Lung (tissue), 12 donors: ENCODE results near the gene GAA. TPM values are rescaled to one million over a fixed set of nuclear protein-coding genes. Genes with fewer than 3 reads are reported as not detected.
A peak's percentile ranks its signal among the peaks of the same experiment; 100 is the strongest.

Source experiments
- ATAC-seq: fragments of 200-7000 bp; cut with Tn5 transposase; one replicate; pipeline ENCODE4 v1.9.1; 2020; ENCODE audit warnings: moderate number of reproducible peaks; ENCODE audit not compliant: insufficient read depth, low FRiP score
- DNase-seq, 3 donors: peaks; one replicate each; pipeline ENCODE4 v3.0.0-alpha.2; 2013 to 2017
- H3K27ac ChIP-seq, 2 donors: one replicate each; pipeline ENCODE4 v1.5.1; 2013; ENCODE audit warnings: mild to moderate bottlenecking in 2 of 2, moderate library complexity in 2 of 2, control low read depth in 1 of 2, inconsistent platforms in 1 of 2, low read depth in 1 of 2, low read length in 1 of 2
- H3K27me3 ChIP-seq, 3 donors: one replicate each; pipeline ENCODE4 v1.5.1; 2013; ENCODE audit warnings: low read length in 2 of 3; ENCODE audit not compliant: control insufficient read depth in 3 of 3, insufficient read depth in 3 of 3
- H3K36me3 ChIP-seq, 4 donors: one replicate each; pipeline ENCODE4 v1.5.1; 2013; ENCODE audit warnings: low read length in 4 of 4, mild to moderate bottlenecking in 1 of 4, moderate library complexity in 1 of 4; ENCODE audit not compliant: control insufficient read depth in 4 of 4, insufficient read depth in 4 of 4
- H3K4me1 ChIP-seq, 5 donors: one replicate each; pipeline ENCODE4 v1.5.1; 2013; ENCODE audit warnings: low read length in 5 of 5, mild to moderate bottlenecking in 2 of 5, moderate library complexity in 1 of 5; ENCODE audit not compliant: control insufficient read depth in 5 of 5, insufficient read depth in 5 of 5
- H3K4me3 ChIP-seq: one replicate; pipeline ENCODE4 v1.5.1; 2013; ENCODE audit warnings: mild to moderate bottlenecking, control low read depth, moderate library complexity
- H3K9ac ChIP-seq, 2 donors: one replicate each; pipeline ENCODE4 v1.5.1; 2013; ENCODE audit warnings: low read length in 2 of 2, control low read depth in 1 of 2; ENCODE audit not compliant: insufficient read depth in 1 of 2
- H3K9me3 ChIP-seq, 4 donors: one replicate each; pipeline ENCODE4 v1.5.1; 2013; ENCODE audit warnings: low read length in 3 of 4, mild to moderate bottlenecking in 1 of 4, moderate library complexity in 1 of 4; ENCODE audit not compliant: control insufficient read depth in 4 of 4, insufficient read depth in 3 of 4
- WGBS, 2 donors: extraction: QIAGEN DNeasy Blood & Tissue Kit; methylation state at CpG; one replicate each; pipeline ENCODE4 v1.1.7; 2013; 5-methylcytosine and 5-hydroxymethylcytosine counted together
- polyA plus RNA-seq, 2 donors: library from polyadenylated mRNA; stranded (reverse); fragments of 200-250 nt; gene quantifications; one replicate each; pipeline ENCODE4 v1.2.1, GENCODE V29; 2013
- total RNA-seq, 2 donors: library from RNA; depleted of rRNA in 1 of 2; stranded (reverse); fragments of >200 nt in 1 of 2; gene quantifications; one replicate each; pipeline ENCODE4 v1.2.1, GENCODE V29; 2014 to 2021
- TF ChIP-seq, protein P1 (sequence below): IDR thresholded peaks from 2 replicates; pipeline ENCODE4 v1.5.1; 2012; ENCODE audit warnings: mild to moderate bottlenecking; ENCODE audit errors: control extremely low read depth, extremely low read depth
- donor health status: control.
- donor health status: control.
- donor health status: Bipolar disorder and iron deficiency.
- donor health status: healthy.
- donor health status: DM: yes; HTN: yes; CAD: no.

Gene GAA
- total and polyA plus RNA-seq, 4 donors: 30.5 to 88.6 (median 68.0) TPM

DNA sequence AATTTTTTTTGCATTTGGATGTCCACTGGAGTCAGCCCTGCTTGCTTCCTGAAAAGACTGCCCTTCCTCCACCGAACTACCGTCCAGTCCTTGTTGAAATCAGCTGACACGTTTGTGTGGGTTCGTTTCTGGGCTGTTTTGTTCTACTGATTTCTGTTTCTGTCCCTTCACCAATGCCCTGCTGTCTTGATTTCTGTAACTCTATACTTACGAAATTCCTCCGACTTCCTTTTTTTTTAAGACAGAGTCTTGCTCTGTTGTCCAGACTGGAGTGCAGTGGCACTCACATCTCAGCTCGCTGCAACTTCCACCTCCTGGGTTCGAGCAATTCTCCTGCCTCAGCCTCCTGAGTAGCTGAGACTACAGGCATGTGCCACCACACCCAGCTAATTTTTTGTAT lies 8.4 kb upstream of the GAA start:
- 30 to 50% methylated on average over 8 of the region's 8 CpGs for WGBS, 2 donors
- H3K4me1 ChIP-seq: no peaks in the 10 kb centered on the region
- peaks cover 0 to 1% (median 0%) of the 10 kb centered on the region in 4 donors for H3K9me3 ChIP-seq
- no peak overlapping the region for H3K4me3 ChIP-seq
- no peaks in the 10 kb centered on the region for H3K27me3 ChIP-seq
- DNase-seq (no peak), ATAC-seq (peak; percentile 31)
- H3K27ac ChIP-seq: no peak overlapping the region
- peaks cover 0 to 3% (median 0%) of the 10 kb centered on the region in 4 donors for H3K36me3 ChIP-seq
- TF ChIP-seq, protein P1, sequence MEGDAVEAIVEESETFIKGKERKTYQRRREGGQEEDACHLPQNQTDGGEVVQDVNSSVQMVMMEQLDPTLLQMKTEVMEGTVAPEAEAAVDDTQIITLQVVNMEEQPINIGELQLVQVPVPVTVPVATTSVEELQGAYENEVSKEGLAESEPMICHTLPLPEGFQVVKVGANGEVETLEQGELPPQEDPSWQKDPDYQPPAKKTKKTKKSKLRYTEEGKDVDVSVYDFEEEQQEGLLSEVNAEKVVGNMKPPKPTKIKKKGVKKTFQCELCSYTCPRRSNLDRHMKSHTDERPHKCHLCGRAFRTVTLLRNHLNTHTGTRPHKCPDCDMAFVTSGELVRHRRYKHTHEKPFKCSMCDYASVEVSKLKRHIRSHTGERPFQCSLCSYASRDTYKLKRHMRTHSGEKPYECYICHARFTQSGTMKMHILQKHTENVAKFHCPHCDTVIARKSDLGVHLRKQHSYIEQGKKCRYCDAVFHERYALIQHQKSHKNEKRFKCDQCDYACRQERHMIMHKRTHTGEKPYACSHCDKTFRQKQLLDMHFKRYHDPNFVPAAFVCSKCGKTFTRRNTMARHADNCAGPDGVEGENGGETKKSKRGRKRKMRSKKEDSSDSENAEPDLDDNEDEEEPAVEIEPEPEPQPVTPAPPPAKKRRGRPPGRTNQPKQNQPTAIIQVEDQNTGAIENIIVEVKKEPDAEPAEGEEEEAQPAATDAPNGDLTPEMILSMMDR: no peak
- H3K9ac ChIP-seq: no peak overlapping the region

DNA sequence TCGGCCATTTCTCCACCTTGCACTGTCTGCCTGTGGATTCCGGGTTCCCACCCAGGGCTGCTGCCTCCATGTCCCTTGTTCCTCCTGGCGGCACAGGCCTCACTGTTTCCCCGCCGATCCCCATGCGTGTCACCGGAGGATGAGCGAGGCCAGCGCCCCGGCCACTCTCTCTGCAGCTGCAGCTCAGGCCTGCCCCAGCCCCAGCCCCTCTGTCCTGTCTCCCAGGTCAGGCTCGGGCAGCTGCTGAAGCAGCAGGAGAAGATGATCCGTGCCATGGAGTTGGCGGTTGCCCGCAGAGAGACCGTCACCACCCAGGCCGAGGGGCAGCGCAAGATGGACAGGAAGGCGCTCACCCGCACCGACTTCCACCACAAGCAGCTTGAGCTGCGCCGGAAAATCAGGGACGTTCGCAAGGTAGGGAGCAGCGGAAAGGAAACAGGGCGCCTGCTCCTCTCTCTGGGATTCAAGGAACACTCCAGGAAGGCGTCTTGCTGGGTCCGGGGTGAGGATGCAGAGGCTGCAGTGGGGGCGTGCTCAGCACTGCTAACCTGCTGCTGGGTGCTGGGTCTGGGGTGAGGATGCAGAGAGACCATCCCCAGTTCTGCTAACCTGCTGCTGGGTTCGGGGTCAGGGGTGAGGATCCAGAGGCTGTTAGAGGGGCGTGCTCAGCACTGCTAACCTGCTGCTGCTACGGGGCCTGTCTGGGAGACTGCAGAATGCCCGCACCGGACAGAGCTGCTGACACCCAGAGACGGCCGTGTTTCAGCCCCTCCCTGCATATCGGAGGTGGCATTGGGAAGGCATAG lies 6.1 kb upstream of the GAA start:
- Histone ChIP-seq H3K9ac (no peak overlapping the region), H3K36me3 (no peaks in the 10 kb centered on the region), H3K27ac (no peak overlapping the region), H3K9me3 (peaks cover 0 to 1% (median 0%) of the 10 kb centered on the region in 4 donors), H3K27me3 (no peaks in the 10 kb centered on the region), H3K4me1 (peaks cover 0 to under 1% (median 0%) of the 10 kb centered on the region in 5 donors), H3K4me3 (no peak overlapping the region)
- no peak for ATAC-seq
- TF ChIP-seq, protein P1: no peak
- WGBS, 2 donors: 86 to 91% methylated on average over 37 of the region's 37 CpGs
- no peak for DNase-seq

DNA sequence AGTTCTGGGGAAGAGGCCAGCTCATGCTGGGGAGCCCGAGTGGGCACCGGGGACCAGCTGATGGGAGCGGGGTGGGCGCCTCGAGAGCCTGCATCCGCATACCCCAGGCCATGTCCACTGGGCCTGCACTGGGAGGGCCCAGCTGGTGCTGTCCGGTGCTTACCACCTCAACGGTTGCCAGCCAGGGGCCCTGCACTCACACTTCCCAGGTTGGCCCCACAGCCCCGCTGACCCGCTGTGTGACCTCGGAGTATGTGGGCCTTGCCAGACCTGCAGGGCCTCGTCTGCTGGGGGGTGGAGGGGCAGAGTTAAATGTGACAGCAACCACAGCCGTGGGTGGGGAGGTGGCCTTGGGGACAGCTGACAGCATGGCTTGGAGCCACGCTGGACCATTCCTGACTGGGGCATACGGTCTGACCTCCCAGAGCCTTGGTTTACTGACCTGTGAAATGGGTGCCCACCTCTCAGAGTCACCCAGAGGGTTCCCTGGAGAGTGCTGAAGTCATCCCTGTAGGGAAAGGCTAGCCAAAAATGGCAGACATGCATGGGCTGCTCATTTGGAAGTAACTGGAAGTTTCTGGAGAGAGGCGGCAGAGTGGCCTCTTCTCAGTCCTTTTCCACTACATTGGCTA lies 5.4 kb upstream of the GAA start:
- no peak for ATAC-seq
- Histone ChIP-seq H3K4me3 (no peak overlapping the region), H3K9ac (no peak overlapping the region), H3K36me3 (no peaks in the 10 kb centered on the region), H3K27ac (no peak overlapping the region), H3K27me3 (no peaks in the 10 kb centered on the region), H3K4me1 (peaks cover 0 to 8% (median 0%) of the 10 kb centered on the region in 5 donors), H3K9me3 (peaks cover 0 to 1% (median 0%) of the 10 kb centered on the region in 4 donors)
- TF ChIP-seq, protein P1: no peak
- DNase-seq: no peak
- 91 to 92% methylated on average over 16 of the region's 16 CpGs for WGBS, 2 donors
